Endothelial cell of umbilical vein (primary cell): ENCODE measurements around the gene STXBP5L. TPM values are rescaled to one million over a fixed set of nuclear protein-coding genes. Genes with fewer than 3 reads are reported as not detected.

Experiments
- BruUV-seq: library from RNA; stranded (reverse); fragments of 400-500 nt; replicated peaks from 2 replicates; lab custom pipeline; 2021; lab: Mats Ljungman, UMichigan
- CTCF ChIA-PET: fragments of 300-600, 350-600 bp; sonication (Branson Sonifier 250); formaldehyde crosslinking; loops from one replicate; lab custom pipeline; 2021; ENCODE audit warnings: antibody characterized with exemption, inconsistent platforms; lab: Charles Lee
- POLR2A ChIA-PET: fragments of 300-600, 350-600 bp; sonication (Branson Sonifier 250); formaldehyde crosslinking; loops from one replicate; lab custom pipeline; 2021; ENCODE audit warnings: antibody characterized with exemption, inconsistent platforms; lab: Charles Lee
- DNase-seq: peaks from one replicate; pipeline ENCODE4 v3.0.0-alpha.2; 2011; ENCODE audit warnings: low read depth, low spot score
- FAIRE-seq: peaks from 2 replicates; lab custom pipeline; 2011; peaks lifted over from hg19 to GRCh38; lab: Jason Lieb, UNC
- H2AFZ ChIP-seq: 2 replicates; pipeline ENCODE4 v1.6.0; 2012; ENCODE audit warnings: low read depth, low read length, control low read depth, inconsistent platforms
- H3K27ac ChIP-seq: 2 replicates; pipeline ENCODE4 v1.5.1; 2011; ENCODE audit warnings: low read depth, mild to moderate bottlenecking, control low read depth, low read length, moderate library complexity; ENCODE audit not compliant: insufficient read depth
- H3K27me3 ChIP-seq, 2 experiments: 2 replicates each; pipeline versions ENCODE4 v1.6.0 to v1.6.1; 2011; ENCODE audit warnings: low read length in 2 of 2, mixed read lengths in 1 of 2; ENCODE audit not compliant: control insufficient read depth in 2 of 2, insufficient read depth in 2 of 2
- H3K36me3 ChIP-seq, 2 experiments: 2 replicates in 1 of 2; 3 replicates in 1 of 2; pipeline ENCODE4 v1.5.1; 2011; ENCODE audit warnings: low read length in 2 of 2, mild to moderate bottlenecking in 1 of 2, moderate library complexity in 1 of 2; ENCODE audit not compliant: control insufficient read depth in 2 of 2, insufficient read depth in 2 of 2; ENCODE audit errors: extremely low read depth in 1 of 2
- H3K4me1 ChIP-seq: 3 replicates; pipeline ENCODE4 v1.5.1; 2011; ENCODE audit warnings: mild to moderate bottlenecking, low read length; ENCODE audit not compliant: control insufficient read depth, insufficient read depth; ENCODE audit errors: extremely low read depth
- H3K4me2 ChIP-seq: 2 replicates; pipeline ENCODE4 v1.6.1; 2011; ENCODE audit warnings: low read length, control low read depth, mixed read lengths; ENCODE audit not compliant: insufficient read depth
- H3K4me3 ChIP-seq, 3 experiments: fragments of 200-600 bp in 1 of 3; sonication (generic), shearing (Covaris generic) in 1 of 3; replicated peaks in 1 of 3; 2 replicates each; pipeline ENCODE4 v1.5.1; 2011 to 2016; ENCODE audit warnings: control low read depth in 3 of 3, low read length in 3 of 3, mild to moderate bottlenecking in 2 of 3, inconsistent platforms in 1 of 3, low read depth in 1 of 3, moderate library complexity in 1 of 3; ENCODE audit not compliant: insufficient read depth in 1 of 3
- H3K79me2 ChIP-seq: 2 replicates; pipeline ENCODE4 v1.6.0; 2012; ENCODE audit warnings: low read length, inconsistent platforms; ENCODE audit not compliant: control insufficient read depth, insufficient read depth
- H3K9ac ChIP-seq: replicated peaks from 2 replicates; pipeline ENCODE3; 2011; ENCODE audit warnings: low read length, control low read depth; ENCODE audit not compliant: insufficient read depth; ENCODE audit errors: extremely low read depth
- H3K9me1 ChIP-seq: replicated peaks from 3 replicates; pipeline ENCODE4 v1.6.0; 2011; ENCODE audit warnings: mild to moderate bottlenecking, low read length; ENCODE audit not compliant: control insufficient read depth, insufficient read depth; ENCODE audit errors: extremely low read depth
- H3K9me3 ChIP-seq: replicated peaks from 2 replicates; pipeline ENCODE4 v1.5.1; 2012; ENCODE audit warnings: low read length, inconsistent platforms; ENCODE audit not compliant: control insufficient read depth, insufficient read depth
- H4K20me1 ChIP-seq: replicated peaks from 2 replicates; pipeline ENCODE3; 2011; ENCODE audit warnings: mild to moderate bottlenecking, low read length; ENCODE audit not compliant: control insufficient read depth, insufficient read depth; ENCODE audit errors: extremely low read depth
- EZH2 ChIP-seq: IDR thresholded peaks from 2 replicates; pipeline ENCODE4 v1.6.1; 2012; ENCODE audit warnings: borderline replicate concordance, low read depth, mild to moderate bottlenecking, moderate library complexity, low read length, inconsistent platforms; ENCODE audit not compliant: severe bottlenecking
- FOS ChIP-seq: IDR thresholded peaks from 2 replicates; pipeline ENCODE4 v1.6.1; 2011; ENCODE audit warnings: mild to moderate bottlenecking, low read length, moderate library complexity, borderline replicate concordance; ENCODE audit not compliant: insufficient read depth
- GATA2 ChIP-seq: IDR thresholded peaks from 2 replicates; pipeline ENCODE4 v1.7.0; 2011; ENCODE audit warnings: low read depth, mild to moderate bottlenecking, moderate library complexity, mixed read lengths, low read length; ENCODE audit not compliant: insufficient read length, insufficient read depth
- JUN ChIP-seq: IDR thresholded peaks from 2 replicates; pipeline ENCODE4 v1.6.1; 2011; ENCODE audit warnings: borderline replicate concordance, low read depth; ENCODE audit not compliant: insufficient read length, insufficient read depth
- MYC ChIP-seq: IDR thresholded peaks from one replicate; pipeline ENCODE4 v1.6.1; 2011; ENCODE audit warnings: mild to moderate bottlenecking, low read depth, low read length
- POLR2AphosphoS5 ChIP-seq: IDR thresholded peaks from 2 replicates; pipeline ENCODE4 v1.6.1; 2012; ENCODE audit warnings: low read depth, mild to moderate bottlenecking, control low read depth, low read length, moderate library complexity; ENCODE audit not compliant: insufficient read depth
- dilution Hi-C: fragments of 300-500 bp; cut with MboI; formaldehyde crosslinking; loops from one replicate; pipeline ENCODE4 v1.15.0; 2019; ENCODE audit warnings: low sequenced_read_pairs; ENCODE audit not compliant: extremely low pct_ligation_motif_present
- intact Hi-C: fragments of 100-400 bp; cut with micrococcal nuclease; formaldehyde crosslinking; loops from one replicate; pipeline ENCODE4 v1.10.0; 2022
- polyA plus RNA-seq, 4 experiments: library from polyadenylated mRNA; depleted of rRNA in 3 of 4; stranded (reverse) in 3 of 4; unstranded in 1 of 4; fragments of >200 nt; gene quantifications; 2 replicates each; pipeline versions ENCODE4 v1.2.1 to v1.2.3, GENCODE V29; 2011 to 2012; ENCODE audit warnings: missing spikeins in 1 of 4
- total RNA-seq: library from RNA; stranded (reverse); gene quantifications from 2 replicates; pipeline ENCODE4 v1.2.3, GENCODE V29; 2021
- TF ChIP-seq, protein P1 (sequence below): IDR thresholded peaks from 2 replicates; pipeline ENCODE4 v1.6.1; 2011; ENCODE audit not compliant: insufficient read depth, insufficient read length
- TF ChIP-seq, protein P2 (sequence below), 2 donors: IDR thresholded peaks; 1 replicate in 1 of 2; 2 replicates in 1 of 2; pipeline ENCODE4 v1.5.1; 2011; ENCODE audit warnings: low read length in 2 of 2, mild to moderate bottlenecking in 2 of 2, moderate library complexity in 2 of 2, control low read depth in 1 of 2, inconsistent platforms in 1 of 2, low read depth in 1 of 2; ENCODE audit not compliant: insufficient read depth in 1 of 2; ENCODE audit errors: extremely low read depth in 1 of 2

Gene STXBP5L
- total and polyA plus RNA-seq, 2 donors (not counting 3 experiments of a cell fraction or from before 2014, with no cell fraction given): not detected

DNA sequence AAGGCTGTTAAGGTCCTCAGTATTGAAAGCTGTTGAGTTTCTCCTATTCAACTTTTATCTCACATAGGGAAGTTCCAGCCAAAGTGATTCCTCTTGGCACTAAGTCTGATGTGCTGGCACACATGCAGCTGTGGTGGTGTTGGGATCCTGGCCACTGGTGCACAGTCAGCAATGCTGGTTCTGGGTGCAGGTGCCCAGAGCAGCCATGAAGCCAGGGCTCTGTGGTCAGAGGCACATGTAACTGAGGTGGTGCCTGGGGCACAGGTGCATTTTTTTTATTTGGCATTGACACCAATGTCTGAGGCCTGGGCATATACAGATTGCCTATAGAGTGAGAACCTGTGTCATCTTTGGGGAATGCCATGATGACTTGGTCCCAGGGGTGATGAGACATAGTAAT is 366.4 kb downstream of the STXBP5L start:
- ChIA-PET POLR2A (no interaction called here), CTCF (no interaction called here)
- intact Hi-C loops (no loop called here), dilution Hi-C loops (no loop called here)
- Histone ChIP-seq H3K9me3 (no peaks in the 10 kb centered on the region), H3K79me2 (no peaks in the 10 kb centered on the region), H3K9me1 (no peaks in the 10 kb centered on the region), H3K9ac (no peak overlapping the region), H4K20me1 (no peaks in the 10 kb centered on the region), H3K27me3 (no peaks in the 10 kb centered on the region), H3K4me2 (no peak overlapping the region), H3K27ac (no peak overlapping the region), H2AFZ (no peak overlapping the region), H3K36me3 (no peaks in the 10 kb centered on the region), H3K4me1 (no peaks in the 10 kb centered on the region), H3K4me3 (no peak overlapping the region)
- no peak for TF ChIP-seq GATA2
- TF ChIP-seq POLR2AphosphoS5: no peak
- TF ChIP-seq, protein P1, sequence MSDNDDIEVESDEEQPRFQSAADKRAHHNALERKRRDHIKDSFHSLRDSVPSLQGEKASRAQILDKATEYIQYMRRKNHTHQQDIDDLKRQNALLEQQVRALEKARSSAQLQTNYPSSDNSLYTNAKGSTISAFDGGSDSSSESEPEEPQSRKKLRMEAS: no peak
- TF ChIP-seq EZH2: no peak
- no peak for TF ChIP-seq FOS
- no peak for TF ChIP-seq JUN
- TF ChIP-seq, protein P2, sequence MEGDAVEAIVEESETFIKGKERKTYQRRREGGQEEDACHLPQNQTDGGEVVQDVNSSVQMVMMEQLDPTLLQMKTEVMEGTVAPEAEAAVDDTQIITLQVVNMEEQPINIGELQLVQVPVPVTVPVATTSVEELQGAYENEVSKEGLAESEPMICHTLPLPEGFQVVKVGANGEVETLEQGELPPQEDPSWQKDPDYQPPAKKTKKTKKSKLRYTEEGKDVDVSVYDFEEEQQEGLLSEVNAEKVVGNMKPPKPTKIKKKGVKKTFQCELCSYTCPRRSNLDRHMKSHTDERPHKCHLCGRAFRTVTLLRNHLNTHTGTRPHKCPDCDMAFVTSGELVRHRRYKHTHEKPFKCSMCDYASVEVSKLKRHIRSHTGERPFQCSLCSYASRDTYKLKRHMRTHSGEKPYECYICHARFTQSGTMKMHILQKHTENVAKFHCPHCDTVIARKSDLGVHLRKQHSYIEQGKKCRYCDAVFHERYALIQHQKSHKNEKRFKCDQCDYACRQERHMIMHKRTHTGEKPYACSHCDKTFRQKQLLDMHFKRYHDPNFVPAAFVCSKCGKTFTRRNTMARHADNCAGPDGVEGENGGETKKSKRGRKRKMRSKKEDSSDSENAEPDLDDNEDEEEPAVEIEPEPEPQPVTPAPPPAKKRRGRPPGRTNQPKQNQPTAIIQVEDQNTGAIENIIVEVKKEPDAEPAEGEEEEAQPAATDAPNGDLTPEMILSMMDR (IDR thresholded peaks at IDR 0.05; ENCODE audit: extremely low read depth in 1 of 2, insufficient read depth in 1 of 2, low read depth in 1 of 2, low read length in 2 of 2): no peak
- TF ChIP-seq MYC: no peak
- no peak for DNase-seq
- FAIRE-seq: no peak
- BruUV-seq: no TSS peak
